ENCODE results near the gene NLRP12. TPM values are rescaled to one million over a fixed set of nuclear protein-coding genes. Genes with fewer than 3 reads are reported as not detected.
"Not testable (repeated sequence)": the region's sequence is repeated elsewhere in the genome, so short reads cannot be mapped to it uniquely, and the experiment has no call there.

Gene NLRP12
- total and polyA plus RNA-seq, 2 donors (not counting 1 experiment from before 2014, with no cell fraction given): 0.22 TPM; not detected in 1

- peaks cover 39% of the 10 kb centered on the region for H3K79me2 ChIP-seq (ENCODE audit: control insufficient read depth, insufficient read depth, low read length)
- intact Hi-C loops (cut with micrococcal nuclease): loop anchor here (5.0 kb wide), 5 partner anchors 247 to 1698 kb away; partner anchors contain the start of genes KMT5C, LENG9, PRPF31 and TFPT
- DNase-seq; POLR2A ChIA-PET; H3K9me3 Mint-ChIP-seq (ENCODE audit: insufficient read depth); H2AFZ ChIP-seq (ENCODE audit: insufficient read depth, low read depth, low read length, poor library complexity, severe bottlenecking); H3K27me3 ChIP-seq (replicated peaks in 1 of 4; ENCODE audit: control extremely low read depth in 1 of 4, control insufficient read depth in 3 of 4, insufficient read depth in 4 of 4, low read length in 3 of 4); H3K27me3 Mint-ChIP-seq; ATAC-seq (ENCODE audit: low read depth): not testable (repeated sequence)
- peak overlapping the region; percentile 98 for H3K27ac ChIP-seq (ENCODE audit: low read length in 2 of 2)
- peak overlapping the region; percentile 97 for H3K9ac ChIP-seq (ENCODE audit: low read length)
- H4K20me1 ChIP-seq (ENCODE audit: control insufficient read depth, insufficient read depth, low read length, poor library complexity, severe bottlenecking): peaks cover 60% of the 10 kb centered on the region
- H3K4me1 ChIP-seq (ENCODE audit: control insufficient read depth in 2 of 2, insufficient read depth in 2 of 2, low read length in 2 of 2): peaks cover 43 to 73% of the 10 kb centered on the region in 2 donors
- peaks cover 0 to 27% (median 2%) of the 10 kb centered on the region in 3 donors for H3K9me3 ChIP-seq (ENCODE audit: control extremely low read depth in 1 of 3, control insufficient read depth in 2 of 3, insufficient read depth in 1 of 3, low read length in 2 of 3)
- CTCF ChIA-PET: interaction anchor here (0.9 to 1.8 kb wide), 3 partner anchors 12 to 148 kb away, joined by 4 to 10 read pairs (median 4); partner anchors contain the start of gene PRKCG
- peak overlapping the region; percentile 66 to 100 (median 86) for H3K4me3 ChIP-seq (ENCODE audit: control extremely low read depth in 1 of 5, extremely low read depth in 1 of 5, insufficient read depth in 1 of 5, low read depth in 2 of 5, low read length in 4 of 5)
- 0% methylated on average over 12 of the region's 24 CpGs for WGBS (ENCODE audit: insufficient coverage)
- peak overlapping the region; percentile 93 for H3K27ac Mint-ChIP-seq
- H3K4me2 ChIP-seq (replicated peaks; ENCODE audit: low read depth, low read length, poor library complexity, severe bottlenecking): peak overlapping the region; percentile 97
- peaks cover 5 to 22% of the 10 kb centered on the region in 2 experiments for H3K36me3 ChIP-seq (replicated peaks in 1 of 2; ENCODE audit: control extremely low read depth in 1 of 2, control insufficient read depth in 1 of 2, extremely low read depth in 1 of 2, insufficient read depth in 2 of 2, low read length in 1 of 2)
- H3K4me1 Mint-ChIP-seq: peaks cover 56% of the 10 kb centered on the region
- H3K4me3 Mint-ChIP-seq: peak overlapping the region; percentile 92
Measured at GRCh38 chr19:53869805-53870484, 45.8 kb upstream of the NLRP12 start.

- Mint-ChIP-seq H3K4me3 (peak overlapping the region; percentile 92), H3K27me3 (no peaks in the 10 kb centered on the region), H3K27ac (peak overlapping the region; percentile 90), H3K4me1 (peaks cover 49% of the 10 kb centered on the region), H3K9me3 (ENCODE audit: insufficient read depth) (no peaks in the 10 kb centered on the region)
- CTCF ChIA-PET: interaction anchor here (1.3 kb wide), 1 partner anchor 8 kb away, joined by 5 read pairs; no protein-coding TSS in a partner anchor
- Histone ChIP-seq H3K4me2 (replicated peaks; ENCODE audit: low read depth, low read length, poor library complexity, severe bottlenecking) (peak overlapping the region; percentile 97), H3K27me3 (replicated peaks in 1 of 4; ENCODE audit: control extremely low read depth in 1 of 4, control insufficient read depth in 3 of 4, insufficient read depth in 4 of 4, low read length in 3 of 4) (no peaks in the 10 kb centered on the region), H4K20me1 (ENCODE audit: control insufficient read depth, insufficient read depth, low read length, poor library complexity, severe bottlenecking) (peaks cover 52% of the 10 kb centered on the region), H3K4me1 (ENCODE audit: control insufficient read depth in 2 of 2, insufficient read depth in 2 of 2, low read length in 2 of 2) (peaks cover 35 to 65% of the 10 kb centered on the region in 2 donors), H3K79me2 (ENCODE audit: control insufficient read depth, insufficient read depth, low read length) (peaks cover 31% of the 10 kb centered on the region), H2AFZ (ENCODE audit: insufficient read depth, low read depth, low read length, poor library complexity, severe bottlenecking) (peak overlapping the region; percentile 22), H3K9ac (ENCODE audit: low read length) (peak overlapping the region; percentile 97), H3K4me3 (ENCODE audit: control extremely low read depth in 1 of 5, extremely low read depth in 1 of 5, insufficient read depth in 1 of 5, low read depth in 2 of 5, low read length in 4 of 5) (peak overlapping the region; percentile 82 to 100 (median 90)), H3K27ac (ENCODE audit: low read length in 2 of 2) (peak overlapping the region; percentile 98), H3K36me3 (replicated peaks in 1 of 2; ENCODE audit: control extremely low read depth in 1 of 2, control insufficient read depth in 1 of 2, extremely low read depth in 1 of 2, insufficient read depth in 2 of 2, low read length in 1 of 2) (peaks cover 5 to 14% of the 10 kb centered on the region in 2 experiments), H3K9me3 (ENCODE audit: control extremely low read depth in 1 of 3, control insufficient read depth in 2 of 3, insufficient read depth in 1 of 3, low read length in 2 of 3) (peaks cover 0 to 25% (median 2%) of the 10 kb centered on the region in 3 donors)
- POLR2A ChIA-PET: no interaction called here
- WGBS (ENCODE audit: insufficient coverage): 1% methylated on average over 69 of the region's 75 CpGs
- intact Hi-C loops (cut with micrococcal nuclease): loop anchor here (5.0 kb wide), 5 partner anchors 248 to 1697 kb away; partner anchors contain the start of genes KMT5C, LENG9, PRPF31 and TFPT
- TF ChIP-seq CTCF (IDR thresholded peaks at IDR 0.05) (no peak), EZH2 (IDR thresholded peaks at IDR 0.05; ENCODE audit: borderline replicate concordance, insufficient read depth, low read depth, low read length, poor library complexity, severe bottlenecking) (no peak)
- DNase-seq: peak; percentile 93
- peak; percentile 34 for ATAC-seq (ENCODE audit: low read depth)
Measured at GRCh38 chr19:53868892-53869804, 45.0 kb upstream of the NLRP12 start.
